Loucy (cell line): Measurements from ENCODE around the gene ACVRL1.

Source experiments
- H2AFZ ChIP-seq: fragments of 200-600 bp; sonication (generic); 2 replicates; pipeline ENCODE4 v1.6.0; 2016; ENCODE audit warnings: antibody characterized with exemption, mild to moderate bottlenecking, low read length, moderate library complexity
- H3F3A ChIP-seq: fragments of 200-600 bp; 2 replicates; pipeline ENCODE4 v1.6.0; 2016; ENCODE audit warnings: antibody characterized with exemption, low read depth, mild to moderate bottlenecking
- H3K27me3 ChIP-seq: fragments of 200-600 bp; sonication (generic); 2 replicates; pipeline ENCODE4 v1.6.1; 2014; ENCODE audit warnings: low read length, mild to moderate bottlenecking; ENCODE audit not compliant: insufficient read depth, poor library complexity, severe bottlenecking
- H3K36me3 ChIP-seq: fragments of 200-600 bp; sonication (generic); 2 replicates; pipeline ENCODE4 v1.6.1; 2016; ENCODE audit warnings: low read length; ENCODE audit not compliant: insufficient read depth
- H3K4me1 ChIP-seq: fragments of 200-600 bp; sonication (generic); 2 replicates; pipeline ENCODE4 v1.5.1; 2014; ENCODE audit warnings: low read length, mild to moderate bottlenecking; ENCODE audit not compliant: insufficient read depth, poor library complexity, severe bottlenecking
- H3K4me2 ChIP-seq: fragments of 200-600 bp; sonication (generic); 2 replicates; pipeline ENCODE4 v1.6.0; 2014; ENCODE audit warnings: antibody characterized with exemption, low read length, low read depth, mild to moderate bottlenecking; ENCODE audit not compliant: poor library complexity, severe bottlenecking
- H3K4me3 ChIP-seq: fragments of 200-600 bp; sonication (generic); 2 replicates; pipeline ENCODE4 v1.5.1; 2014; ENCODE audit warnings: low read length, mild to moderate bottlenecking, mixed read lengths; ENCODE audit not compliant: poor library complexity, severe bottlenecking
- H3K79me2 ChIP-seq: fragments of 200-600 bp; sonication (generic); 2 replicates; pipeline ENCODE4 v1.6.1; 2014; ENCODE audit warnings: low read length; ENCODE audit not compliant: insufficient read depth
- H3K9ac ChIP-seq: fragments of 200-600 bp; sonication (generic); 2 replicates; pipeline ENCODE4 v1.6.0; 2014; ENCODE audit warnings: mild to moderate bottlenecking, low read depth, low read length, moderate library complexity; ENCODE audit not compliant: poor library complexity, severe bottlenecking
- H3K9me2 ChIP-seq: fragments of 200-600 bp; sonication (generic); replicated peaks from 2 replicates; pipeline ENCODE4 v1.6.1; 2016; ENCODE audit warnings: low read depth, low read length, mixed read lengths
- H3K9me3 ChIP-seq: fragments of 200-600 bp; sonication (generic); 2 replicates; pipeline ENCODE4 v1.6.1; 2014; ENCODE audit warnings: mild to moderate bottlenecking, antibody characterized with exemption, low read length, low read depth; ENCODE audit not compliant: insufficient read depth
- H4K20me1 ChIP-seq: fragments of 200-600 bp; sonication (generic); 2 replicates; pipeline ENCODE4 v1.6.0; 2014; ENCODE audit warnings: antibody characterized with exemption, low read length, mild to moderate bottlenecking; ENCODE audit not compliant: insufficient read depth, poor library complexity, severe bottlenecking
- EZH2phosphoT487 ChIP-seq: fragments of 200-600 bp; IDR thresholded peaks from 2 replicates; pipeline ENCODE4 v1.6.1; 2018; ENCODE audit warnings: antibody characterized with exemption, mild to moderate bottlenecking, moderate library complexity, borderline replicate concordance
- TF ChIP-seq, protein P1 (sequence below): fragments of 200-600 bp; sonication (generic); conservative IDR thresholded peaks from 2 replicates; pipeline ENCODE4 v1.5.1; 2014; ENCODE audit warnings: mild to moderate bottlenecking, antibody characterized with exemption, low read length

Gene ACVRL1

DNA sequence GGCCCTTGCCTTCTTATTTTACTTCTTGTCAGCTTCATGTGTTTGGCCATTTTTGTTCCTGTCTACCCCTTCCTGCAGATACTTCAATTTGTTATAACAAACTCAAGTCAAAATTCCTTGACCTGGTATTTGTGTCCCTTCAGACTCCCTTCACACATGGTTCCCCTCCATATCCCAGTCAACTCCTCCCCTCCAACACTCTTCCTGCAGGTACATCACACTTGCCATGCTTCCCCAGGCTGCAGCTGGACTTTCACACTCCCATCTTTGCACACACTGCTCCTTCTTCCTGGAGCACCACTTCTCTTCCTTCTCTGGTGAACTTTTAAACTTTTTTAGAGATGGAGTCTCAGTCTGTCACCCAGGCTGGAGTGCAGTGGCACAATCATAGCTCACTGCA is 39.9 kb upstream of the ACVRL1 start:
- Histone ChIP-seq H3K36me3 (no peaks in the 10 kb centered on the region), H3K4me2 (no peak overlapping the region), H3K9ac (no peak overlapping the region), H3K4me3 (no peak overlapping the region), H3K27me3 (no peaks in the 10 kb centered on the region), H2AFZ (peak overlapping the region; percentile 49; the same call in 1 of the 2 replicates), H3K79me2 (no peaks in the 10 kb centered on the region), H3F3A (no peaks in the 10 kb centered on the region), H3K4me1 (peaks cover 6% of the 10 kb centered on the region), H3K9me3 (no peaks in the 10 kb centered on the region), H3K9me2 (no peaks in the 10 kb centered on the region), H4K20me1 (no peaks in the 10 kb centered on the region)
- TF ChIP-seq EZH2phosphoT487, result no peak
- TF ChIP-seq, protein P1, sequence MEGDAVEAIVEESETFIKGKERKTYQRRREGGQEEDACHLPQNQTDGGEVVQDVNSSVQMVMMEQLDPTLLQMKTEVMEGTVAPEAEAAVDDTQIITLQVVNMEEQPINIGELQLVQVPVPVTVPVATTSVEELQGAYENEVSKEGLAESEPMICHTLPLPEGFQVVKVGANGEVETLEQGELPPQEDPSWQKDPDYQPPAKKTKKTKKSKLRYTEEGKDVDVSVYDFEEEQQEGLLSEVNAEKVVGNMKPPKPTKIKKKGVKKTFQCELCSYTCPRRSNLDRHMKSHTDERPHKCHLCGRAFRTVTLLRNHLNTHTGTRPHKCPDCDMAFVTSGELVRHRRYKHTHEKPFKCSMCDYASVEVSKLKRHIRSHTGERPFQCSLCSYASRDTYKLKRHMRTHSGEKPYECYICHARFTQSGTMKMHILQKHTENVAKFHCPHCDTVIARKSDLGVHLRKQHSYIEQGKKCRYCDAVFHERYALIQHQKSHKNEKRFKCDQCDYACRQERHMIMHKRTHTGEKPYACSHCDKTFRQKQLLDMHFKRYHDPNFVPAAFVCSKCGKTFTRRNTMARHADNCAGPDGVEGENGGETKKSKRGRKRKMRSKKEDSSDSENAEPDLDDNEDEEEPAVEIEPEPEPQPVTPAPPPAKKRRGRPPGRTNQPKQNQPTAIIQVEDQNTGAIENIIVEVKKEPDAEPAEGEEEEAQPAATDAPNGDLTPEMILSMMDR, result no peak

DNA sequence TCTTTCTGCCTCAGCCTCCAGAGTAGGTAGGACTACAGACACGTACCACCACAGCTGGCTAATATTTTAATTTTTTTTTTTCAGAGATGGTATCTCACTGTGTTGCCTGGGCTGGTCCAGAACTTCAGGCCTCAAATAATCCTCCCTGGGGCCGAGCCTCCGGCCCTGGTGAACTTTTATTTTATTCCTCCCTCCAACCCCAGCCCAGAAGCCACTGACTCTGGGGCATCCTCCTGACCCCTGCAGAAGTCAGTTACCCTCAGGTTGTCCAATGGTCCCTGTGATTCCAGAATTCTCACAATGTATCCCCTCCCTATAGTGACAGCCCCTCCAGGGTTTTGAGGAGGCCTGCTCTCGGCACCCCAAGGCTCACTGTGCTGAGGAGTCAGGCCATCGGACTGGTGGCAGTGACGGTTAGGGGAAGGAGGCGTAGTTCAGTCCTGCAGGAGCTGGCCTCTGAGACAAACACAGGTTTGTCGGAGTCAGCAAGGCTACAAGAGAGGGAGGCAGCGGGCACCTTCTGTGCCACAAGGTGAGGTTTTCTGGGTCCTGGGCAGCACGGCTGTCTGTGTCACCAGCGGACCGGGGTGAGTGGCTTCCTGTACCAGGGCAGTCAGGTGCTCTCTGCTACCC is 39.4 kb upstream of the ACVRL1 start:
- Histone ChIP-seq H3K27me3 (no peaks in the 10 kb centered on the region), H3K4me3 (no peak overlapping the region), H3K9me3 (no peaks in the 10 kb centered on the region), H3K4me1 (peaks cover 6% of the 10 kb centered on the region), H3K4me2 (no peak overlapping the region), H3K9ac (no peak overlapping the region), H3F3A (no peaks in the 10 kb centered on the region), H2AFZ (no peak overlapping the region), H3K9me2 (no peaks in the 10 kb centered on the region), H3K79me2 (no peaks in the 10 kb centered on the region), H4K20me1 (no peaks in the 10 kb centered on the region), H3K36me3 (no peaks in the 10 kb centered on the region)
- no peak for TF ChIP-seq EZH2phosphoT487
- TF ChIP-seq, protein P1, result no peak

DNA sequence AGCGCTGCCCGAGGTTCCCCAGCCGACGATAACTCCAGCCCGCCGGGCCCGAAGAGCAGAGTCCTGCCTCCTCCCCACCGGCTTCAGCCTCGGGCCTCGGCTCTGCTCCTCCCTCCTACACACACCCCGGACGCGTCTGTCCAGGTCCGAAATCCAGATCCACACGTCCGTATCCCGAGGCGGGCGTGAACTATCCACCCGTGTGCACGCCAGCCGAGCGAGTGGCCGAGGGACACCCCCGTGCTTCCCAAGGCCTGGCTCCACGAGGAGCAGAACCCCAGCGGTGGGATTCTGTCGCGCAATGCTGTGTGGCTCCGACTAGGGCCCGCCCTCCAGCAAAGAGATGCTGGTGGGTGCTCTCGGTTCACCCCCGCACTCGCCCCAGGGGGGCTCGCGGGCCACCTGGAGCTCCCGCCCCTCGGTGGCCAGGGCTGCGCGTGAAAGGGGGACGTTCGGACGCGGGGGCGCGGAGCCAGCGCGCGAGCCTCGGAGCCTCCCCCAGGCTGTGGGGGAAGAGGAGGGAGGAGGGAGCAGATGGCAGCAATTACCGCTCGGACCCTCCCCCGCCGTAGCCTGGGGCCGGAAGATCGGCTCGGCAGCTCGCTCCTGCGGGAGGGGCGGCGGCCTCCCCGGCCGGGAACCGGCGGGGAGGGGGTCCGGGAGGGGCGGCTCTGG is 38.3 kb upstream of the ACVRL1 start:
- no peak overlapping the region for H3K9ac ChIP-seq
- H3F3A ChIP-seq, result no peaks in the 10 kb centered on the region
- no peaks in the 10 kb centered on the region for H3K36me3 ChIP-seq
- no peak for TF ChIP-seq EZH2phosphoT487
- TF ChIP-seq, protein P1, result no peak
- no peaks in the 10 kb centered on the region for H3K9me3 ChIP-seq
- no peaks in the 10 kb centered on the region for H3K27me3 ChIP-seq
- H3K4me1 ChIP-seq, result peaks cover 6% of the 10 kb centered on the region
- H3K4me3 ChIP-seq, result no peak overlapping the region
- H3K4me2 ChIP-seq, result no peak overlapping the region
- H3K9me2 ChIP-seq, result no peaks in the 10 kb centered on the region
- H3K79me2 ChIP-seq, result no peaks in the 10 kb centered on the region
- H4K20me1 ChIP-seq, result no peaks in the 10 kb centered on the region
- H2AFZ ChIP-seq, result no peak overlapping the region
